Rectal smooth muscle tissue (tissue), 1 donor: ENCODE data around the gene MME.
"Not testable (repeated sequence)": the region's sequence is repeated elsewhere in the genome, so short reads cannot be mapped to it uniquely, and the experiment has no call there.

ENCODE experiments used
- H3K27ac ChIP-seq: one replicate; pipeline ENCODE4 v1.7.0; 2013; ENCODE audit warnings: low read depth, low read length, inconsistent platforms
- H3K27me3 ChIP-seq: one replicate; pipeline ENCODE4 v1.7.0; 2013; ENCODE audit warnings: low read length; ENCODE audit not compliant: control insufficient read depth, insufficient read depth
- H3K36me3 ChIP-seq: one replicate; pipeline ENCODE4 v1.7.0; 2013; ENCODE audit warnings: low read length; ENCODE audit not compliant: control insufficient read depth, insufficient read depth
- H3K4me1 ChIP-seq: one replicate; pipeline ENCODE4 v1.7.0; 2013; ENCODE audit warnings: low read length; ENCODE audit not compliant: control insufficient read depth, insufficient read depth
- H3K4me3 ChIP-seq: one replicate; pipeline ENCODE4 v1.7.0; 2013; ENCODE audit warnings: low read length
- H3K9ac ChIP-seq: one replicate; pipeline ENCODE4 v1.7.0; 2013; ENCODE audit warnings: low read length

MME gene

GRCh38 chr3:155211266-155211665 is 131.1 kb downstream of the MME start:
- no peak overlapping the region for H3K27ac ChIP-seq
- no peaks in the 10 kb centered on the region for H3K4me1 ChIP-seq
- no peaks in the 10 kb centered on the region for H3K36me3 ChIP-seq
- H3K27me3 ChIP-seq = no peaks in the 10 kb centered on the region
- H3K9ac ChIP-seq = no peak overlapping the region
- no peak overlapping the region for H3K4me3 ChIP-seq

DNA sequence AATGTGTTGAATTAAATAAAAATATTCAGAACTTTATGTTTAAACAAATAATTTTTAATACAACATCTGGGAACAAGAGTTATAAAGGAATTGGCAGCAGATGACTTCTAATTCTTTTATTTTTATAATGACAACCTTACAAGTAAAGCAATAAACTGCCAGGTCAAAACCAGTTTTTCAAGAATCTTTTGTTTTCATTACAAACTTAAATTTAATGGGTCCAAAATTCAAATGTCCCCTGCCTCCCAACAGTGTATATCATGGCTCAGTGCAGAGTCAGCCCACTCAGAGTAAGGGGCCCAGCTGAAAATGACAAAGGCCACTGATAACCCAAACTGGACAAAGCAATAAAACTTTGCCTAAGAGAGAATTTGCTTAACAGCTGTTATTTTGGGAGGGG is 131.8 kb downstream of the MME start:
- Histone ChIP-seq H3K36me3 (no peaks in the 10 kb centered on the region), H3K9ac (no peak overlapping the region), H3K4me3 (no peak overlapping the region), H3K27ac (no peak overlapping the region), H3K4me1 (no peaks in the 10 kb centered on the region), H3K27me3 (no peaks in the 10 kb centered on the region)

- H3K9ac ChIP-seq, H3K36me3 ChIP-seq, H3K27me3 ChIP-seq, H3K4me1 ChIP-seq, H3K4me3 ChIP-seq, H3K27ac ChIP-seq: not testable (repeated sequence)
Observed at GRCh38 chr3:155216007-155216406, 135.9 kb downstream of the MME start.

- Histone ChIP-seq H3K9ac (no peak overlapping the region), H3K4me1 (no peaks in the 10 kb centered on the region), H3K27me3 (no peaks in the 10 kb centered on the region), H3K4me3 (no peak overlapping the region), H3K27ac (no peak overlapping the region), H3K36me3 (no peaks in the 10 kb centered on the region)
Observed at GRCh38 chr3:155217591-155217990, 137.5 kb downstream of the MME start.

GRCh38 chr3:155218462-155218861 is 138.3 kb downstream of the MME start:
- no peak overlapping the region for H3K27ac ChIP-seq

DNA sequence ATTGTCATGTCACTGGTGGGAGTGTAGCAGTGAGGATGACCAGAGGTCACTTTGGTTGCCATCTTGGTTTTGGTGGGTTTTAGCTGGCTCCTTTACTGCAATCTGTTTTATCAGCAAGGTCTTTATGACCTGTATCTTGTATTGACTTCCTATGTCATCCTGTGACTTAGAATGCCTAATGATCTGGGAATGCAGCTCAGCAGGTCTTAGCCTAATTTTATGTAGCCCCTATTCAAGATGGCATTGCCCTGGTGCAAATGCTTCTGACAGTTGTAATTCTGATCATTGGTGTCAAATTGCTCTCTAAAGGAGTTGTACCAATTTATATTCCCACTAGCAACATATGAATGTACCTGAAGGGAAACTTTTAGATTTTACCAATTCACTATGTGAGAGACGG is 139.0 kb downstream of the MME start:
- H3K27me3 ChIP-seq = no peaks in the 10 kb centered on the region
- H3K9ac ChIP-seq = no peak overlapping the region
- H3K36me3 ChIP-seq = no peaks in the 10 kb centered on the region
- H3K27ac ChIP-seq = no peak overlapping the region
- H3K4me1 ChIP-seq = no peaks in the 10 kb centered on the region
- no peak overlapping the region for H3K4me3 ChIP-seq

More at GRCh38 chr3:155218462-155218861, 138.3 kb downstream of the MME start:
- no peaks in the 10 kb centered on the region for H3K36me3 ChIP-seq
- H3K27me3 ChIP-seq = no peaks in the 10 kb centered on the region
- no peaks in the 10 kb centered on the region for H3K4me1 ChIP-seq
- no peak overlapping the region for H3K9ac ChIP-seq
- no peak overlapping the region for H3K4me3 ChIP-seq

DNA sequence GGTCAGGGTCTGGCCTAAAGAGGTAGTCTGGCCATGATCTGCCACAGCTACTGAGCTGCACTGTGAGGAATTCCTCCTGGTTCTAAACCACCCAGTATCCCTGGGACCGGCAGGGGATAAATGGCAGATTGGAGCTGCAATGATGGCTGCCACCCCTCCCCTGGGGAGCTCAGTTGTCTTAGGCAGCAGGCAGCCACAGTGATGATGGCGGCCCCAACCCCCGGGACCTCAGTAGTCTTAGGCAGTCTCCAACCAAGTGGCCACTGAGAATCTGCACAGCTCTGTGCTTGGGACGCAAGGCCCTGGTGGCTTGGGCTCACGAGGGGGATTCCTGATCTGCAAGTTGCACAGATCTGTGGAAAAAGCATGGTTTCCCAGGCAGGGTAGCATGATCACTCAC is 145.3 kb downstream of the MME start:
- H3K9ac ChIP-seq = no peak overlapping the region
- H3K4me1 ChIP-seq = no peaks in the 10 kb centered on the region
- no peak overlapping the region for H3K4me3 ChIP-seq
- no peaks in the 10 kb centered on the region for H3K36me3 ChIP-seq
- H3K27ac ChIP-seq = no peak overlapping the region
- no peaks in the 10 kb centered on the region for H3K27me3 ChIP-seq

DNA sequence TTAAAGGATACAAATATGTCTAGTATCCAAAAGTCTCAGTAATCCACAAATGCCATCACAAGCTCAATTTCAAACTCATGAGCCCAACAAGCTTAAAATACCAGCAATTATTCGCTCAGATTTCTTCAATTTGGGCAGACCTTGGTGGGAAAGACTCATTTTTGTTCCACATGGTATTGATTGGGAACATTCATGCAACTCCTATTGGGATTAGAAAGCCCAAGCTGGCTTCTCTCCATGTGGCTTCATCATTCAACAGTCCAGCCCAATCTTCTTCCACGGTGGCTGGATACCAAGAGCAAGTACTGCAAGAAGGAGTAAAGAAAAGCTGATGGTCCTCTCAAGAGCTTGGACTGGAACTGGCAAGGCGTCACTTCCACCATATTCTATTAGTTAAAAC is 147.0 kb downstream of the MME start:
- H3K4me1 ChIP-seq = no peaks in the 10 kb centered on the region
- H3K36me3 ChIP-seq = no peaks in the 10 kb centered on the region
- H3K27me3 ChIP-seq = no peaks in the 10 kb centered on the region
- H3K9ac ChIP-seq = no peak overlapping the region
- no peak overlapping the region for H3K27ac ChIP-seq
- H3K4me3 ChIP-seq = no peak overlapping the region

DNA sequence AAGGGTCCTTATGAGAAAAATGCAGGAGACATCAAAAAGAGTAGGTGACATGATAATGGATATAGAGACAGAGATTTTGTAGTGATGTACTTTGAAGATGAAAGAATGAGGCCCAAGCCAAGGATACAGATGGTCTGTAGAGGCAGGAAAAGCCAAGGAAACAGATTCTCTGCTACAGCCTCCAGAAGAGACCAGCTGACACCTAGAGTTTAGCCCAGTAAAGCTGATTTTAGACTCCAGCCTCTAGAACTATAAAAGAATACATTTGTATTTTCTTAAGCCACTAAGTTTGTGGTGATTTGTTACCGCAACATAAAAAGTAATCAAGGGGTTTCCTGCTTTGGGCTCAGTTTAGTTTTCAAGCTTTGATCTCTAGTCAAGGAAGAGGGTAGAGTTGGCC is 148.6 kb downstream of the MME start:
- no peaks in the 10 kb centered on the region for H3K36me3 ChIP-seq

DNA sequence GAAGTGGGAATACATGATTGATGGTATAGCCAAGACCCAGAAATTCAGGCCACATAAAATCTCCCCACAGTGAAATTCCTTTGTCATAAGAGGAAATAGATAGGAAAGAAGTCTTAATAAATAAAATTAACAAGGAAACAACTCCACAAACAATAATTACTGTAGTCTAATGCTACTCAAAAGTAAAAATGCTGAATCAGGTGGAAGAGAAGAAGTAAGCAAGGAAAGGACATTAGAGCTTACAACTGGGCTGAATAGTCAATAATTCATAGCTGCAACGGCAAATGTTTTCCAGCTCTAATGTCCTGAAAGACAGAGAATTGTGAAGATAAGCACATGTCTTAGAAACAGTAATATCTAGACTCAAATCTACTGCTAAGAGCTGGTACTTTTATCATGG is 149.0 kb downstream of the MME start:
- H3K27ac ChIP-seq = no peak overlapping the region
- H3K36me3 ChIP-seq = no peaks in the 10 kb centered on the region
- no peak overlapping the region for H3K4me3 ChIP-seq
- H3K27me3 ChIP-seq = no peaks in the 10 kb centered on the region
- peaks cover 3% of the 10 kb centered on the region for H3K4me1 ChIP-seq
- no peak overlapping the region for H3K9ac ChIP-seq

More for the DNA sequence above, 148.6 kb downstream of the MME start:
- Histone ChIP-seq H3K4me1 (peaks cover 3% of the 10 kb centered on the region), H3K9ac (no peak overlapping the region), H3K4me3 (no peak overlapping the region), H3K27ac (no peak overlapping the region), H3K27me3 (no peaks in the 10 kb centered on the region)

DNA sequence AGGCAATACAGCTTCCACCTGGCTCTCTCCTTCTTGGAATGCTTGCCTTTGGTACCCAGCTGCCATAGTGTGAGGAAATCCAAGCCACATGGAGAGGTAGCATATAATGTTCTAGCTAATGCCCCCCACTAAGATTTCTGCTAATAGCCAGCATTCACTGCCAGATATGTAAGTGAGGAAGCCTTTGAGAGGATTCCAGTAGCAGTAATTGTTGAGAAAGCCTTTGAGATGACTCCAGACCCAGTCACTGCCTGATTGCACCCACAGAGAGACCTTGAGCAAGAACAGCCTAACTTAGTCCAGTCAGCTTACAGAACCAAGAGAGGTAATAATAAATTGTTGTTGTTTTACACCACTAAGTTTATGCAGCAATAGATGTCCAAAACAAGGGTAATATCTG is 150.3 kb downstream of the MME start:
- H3K27ac ChIP-seq = no peak overlapping the region
- H3K9ac ChIP-seq = no peak overlapping the region
- H3K27me3 ChIP-seq = no peaks in the 10 kb centered on the region
- peaks cover 3% of the 10 kb centered on the region for H3K4me1 ChIP-seq
- no peak overlapping the region for H3K4me3 ChIP-seq
- no peaks in the 10 kb centered on the region for H3K36me3 ChIP-seq

DNA sequence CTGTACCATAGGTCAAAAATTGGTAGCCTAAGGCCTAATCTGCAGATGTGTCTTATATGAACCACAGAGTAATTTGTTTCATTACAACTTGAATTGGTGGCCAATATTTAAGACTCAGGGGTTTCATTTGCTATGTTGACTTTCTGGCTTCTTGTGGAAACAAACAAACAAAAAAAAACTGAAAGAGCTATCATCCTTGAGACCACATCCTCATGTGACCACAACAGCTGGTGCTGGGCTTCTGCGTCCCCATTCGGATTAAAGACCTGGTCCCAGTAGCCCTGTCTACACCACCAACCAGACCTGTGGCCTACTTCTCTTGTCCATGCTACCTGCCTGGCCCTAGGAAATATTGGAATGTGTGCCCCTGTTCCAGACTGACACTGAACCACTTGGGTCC is 151.7 kb downstream of the MME start:
- H3K4me1 ChIP-seq = peaks cover 3% of the 10 kb centered on the region
- H3K4me3 ChIP-seq = no peak overlapping the region
- H3K27me3 ChIP-seq = no peaks in the 10 kb centered on the region
- no peak overlapping the region for H3K27ac ChIP-seq
- H3K36me3 ChIP-seq = no peaks in the 10 kb centered on the region
- no peak overlapping the region for H3K9ac ChIP-seq

GRCh38 chr3:155232605-155233004 is 152.5 kb downstream of the MME start:
- H3K4me1 ChIP-seq = peaks cover 3% of the 10 kb centered on the region
- H3K27ac ChIP-seq = no peak overlapping the region
- no peaks in the 10 kb centered on the region for H3K27me3 ChIP-seq
- no peaks in the 10 kb centered on the region for H3K36me3 ChIP-seq
- no peak overlapping the region for H3K4me3 ChIP-seq
- no peak overlapping the region for H3K9ac ChIP-seq
